ENCODE data around the gene CUEDC1.
A peak's percentile ranks its signal among the peaks of the same experiment; 100 is the strongest.

Gene CUEDC1

GRCh38 chr17:57910462-57911420 is 44.5 kb downstream of the CUEDC1 start:
- Histone ChIP-seq H3K27ac (ENCODE audit: low read depth, low read length) (no peak overlapping the region), H3K9ac (ENCODE audit: low read length in 5 of 5) (no peak overlapping the region), H3K9me3 (ENCODE audit: control insufficient read depth in 5 of 5, low read length in 5 of 5) (no peaks in the 10 kb centered on the region), H3K4me1 (ENCODE audit: control insufficient read depth in 5 of 5, insufficient read depth in 5 of 5, low read length in 5 of 5) (peaks cover 4 to 40% (median 34%) of the 10 kb centered on the region in 5 donors), H3K4me3 (ENCODE audit: low read depth in 1 of 5, low read length in 5 of 5) (no peak overlapping the region), H3K27me3 (ENCODE audit: control insufficient read depth in 5 of 5, insufficient read depth in 4 of 5, low read length in 5 of 5) (no peaks in the 10 kb centered on the region), H3K36me3 (ENCODE audit: control insufficient read depth in 5 of 5, insufficient read depth in 5 of 5, low read length in 5 of 5) (no peaks in the 10 kb centered on the region)

- H3K27ac ChIP-seq (ENCODE audit: low read depth, low read length) = no peak overlapping the region
These were observed 45.7 kb downstream of the CUEDC1 start for GRCh38 chr17:57909551-57909950.

GRCh38 chr17:57908278-57908677 is 46.9 kb downstream of the CUEDC1 start:
- H3K4me3 ChIP-seq (ENCODE audit: low read depth in 1 of 5, low read length in 5 of 5) = no peak overlapping the region
- no peaks in the 10 kb centered on the region for H3K9me3 ChIP-seq (ENCODE audit: control insufficient read depth in 5 of 5, low read length in 5 of 5)
- peaks cover 0 to 38% (median 32%) of the 10 kb centered on the region in 5 donors for H3K4me1 ChIP-seq (ENCODE audit: control insufficient read depth in 5 of 5, insufficient read depth in 5 of 5, low read length in 5 of 5)
- H3K36me3 ChIP-seq (ENCODE audit: control insufficient read depth in 5 of 5, insufficient read depth in 5 of 5, low read length in 5 of 5) = no peaks in the 10 kb centered on the region
- no peak overlapping the region for H3K27ac ChIP-seq (ENCODE audit: low read depth, low read length)
- H3K27me3 ChIP-seq (ENCODE audit: control insufficient read depth in 5 of 5, insufficient read depth in 4 of 5, low read length in 5 of 5) = no peaks in the 10 kb centered on the region
- no peak overlapping the region for H3K9ac ChIP-seq (ENCODE audit: low read length in 5 of 5)

More at GRCh38 chr17:57909551-57909950, 45.7 kb downstream of the CUEDC1 start:
- no peak overlapping the region for H3K9ac ChIP-seq (ENCODE audit: low read length in 5 of 5)
- no peak overlapping the region for H3K4me3 ChIP-seq (ENCODE audit: low read depth in 1 of 5, low read length in 5 of 5)
- H3K27me3 ChIP-seq (ENCODE audit: control insufficient read depth in 5 of 5, insufficient read depth in 4 of 5, low read length in 5 of 5) = no peaks in the 10 kb centered on the region
- H3K4me1 ChIP-seq (ENCODE audit: control insufficient read depth in 5 of 5, insufficient read depth in 5 of 5, low read length in 5 of 5) = peaks cover 4 to 38% (median 34%) of the 10 kb centered on the region in 5 donors
- H3K9me3 ChIP-seq (ENCODE audit: control insufficient read depth in 5 of 5, low read length in 5 of 5) = no peaks in the 10 kb centered on the region
- H3K36me3 ChIP-seq (ENCODE audit: control insufficient read depth in 5 of 5, insufficient read depth in 5 of 5, low read length in 5 of 5) = no peaks in the 10 kb centered on the region

- Histone ChIP-seq H3K27ac (ENCODE audit: low read depth, low read length) (no peak overlapping the region), H3K27me3 (ENCODE audit: control insufficient read depth in 5 of 5, insufficient read depth in 4 of 5, low read length in 5 of 5) (no peaks in the 10 kb centered on the region), H3K4me3 (ENCODE audit: low read depth in 1 of 5, low read length in 5 of 5) (no peak overlapping the region), H3K9me3 (ENCODE audit: control insufficient read depth in 5 of 5, low read length in 5 of 5) (no peaks in the 10 kb centered on the region), H3K36me3 (ENCODE audit: control insufficient read depth in 5 of 5, insufficient read depth in 5 of 5, low read length in 5 of 5) (no peaks in the 10 kb centered on the region), H3K9ac (ENCODE audit: low read length in 5 of 5) (no peak overlapping the region), H3K4me1 (ENCODE audit: control insufficient read depth in 5 of 5, insufficient read depth in 5 of 5, low read length in 5 of 5) (peaks cover 0 to 44% (median 32%) of the 10 kb centered on the region in 5 donors)
These were observed 48.3 kb downstream of the CUEDC1 start for GRCh38 chr17:57906910-57907309.

- Histone ChIP-seq H3K4me3 (ENCODE audit: low read depth in 1 of 5, low read length in 5 of 5) (no peak overlapping the region), H3K4me1 (ENCODE audit: control insufficient read depth in 5 of 5, insufficient read depth in 5 of 5, low read length in 5 of 5) (peaks cover 0 to 43% (median 28%) of the 10 kb centered on the region in 5 donors), H3K27ac (ENCODE audit: low read depth, low read length) (no peak overlapping the region), H3K27me3 (ENCODE audit: control insufficient read depth in 5 of 5, insufficient read depth in 4 of 5, low read length in 5 of 5) (no peaks in the 10 kb centered on the region), H3K9me3 (ENCODE audit: control insufficient read depth in 5 of 5, low read length in 5 of 5) (no peaks in the 10 kb centered on the region), H3K36me3 (ENCODE audit: control insufficient read depth in 5 of 5, insufficient read depth in 5 of 5, low read length in 5 of 5) (no peaks in the 10 kb centered on the region), H3K9ac (ENCODE audit: low read length in 5 of 5) (no peak overlapping the region)
These were observed 49.2 kb downstream of the CUEDC1 start for GRCh38 chr17:57905875-57906455.

- H3K4me1 ChIP-seq (ENCODE audit: control insufficient read depth in 5 of 5, insufficient read depth in 5 of 5, low read length in 5 of 5) = peaks cover 6 to 57% (median 47%) of the 10 kb centered on the region in 5 donors
- no peaks in the 10 kb centered on the region for H3K27me3 ChIP-seq (ENCODE audit: control insufficient read depth in 5 of 5, insufficient read depth in 4 of 5, low read length in 5 of 5)
- peak overlapping the region; percentile 60 for H3K27ac ChIP-seq (ENCODE audit: low read depth, low read length)
- no peak overlapping the region for H3K4me3 ChIP-seq (ENCODE audit: low read depth in 1 of 5, low read length in 5 of 5)
- H3K9me3 ChIP-seq (ENCODE audit: control insufficient read depth in 5 of 5, low read length in 5 of 5) = no peaks in the 10 kb centered on the region
- H3K36me3 ChIP-seq (ENCODE audit: control insufficient read depth in 5 of 5, insufficient read depth in 5 of 5, low read length in 5 of 5) = no peaks in the 10 kb centered on the region
- no peak overlapping the region for H3K9ac ChIP-seq (ENCODE audit: low read length in 5 of 5)
These were observed 51.3 kb downstream of the CUEDC1 start for GRCh38 chr17:57903961-57904360.

GRCh38 chr17:57902800-57903759 is 52.1 kb downstream of the CUEDC1 start:
- Histone ChIP-seq H3K36me3 (ENCODE audit: control insufficient read depth in 5 of 5, insufficient read depth in 5 of 5, low read length in 5 of 5) (no peaks in the 10 kb centered on the region), H3K9me3 (ENCODE audit: control insufficient read depth in 5 of 5, low read length in 5 of 5) (no peaks in the 10 kb centered on the region), H3K9ac (ENCODE audit: low read length in 5 of 5) (peak overlapping the region in 1 of 5 donors; percentile 35), H3K4me1 (ENCODE audit: control insufficient read depth in 5 of 5, insufficient read depth in 5 of 5, low read length in 5 of 5) (peaks cover 8 to 66% (median 56%) of the 10 kb centered on the region in 5 donors), H3K27me3 (ENCODE audit: control insufficient read depth in 5 of 5, insufficient read depth in 4 of 5, low read length in 5 of 5) (no peaks in the 10 kb centered on the region), H3K27ac (ENCODE audit: low read depth, low read length) (peak overlapping the region; percentile 60), H3K4me3 (ENCODE audit: low read depth in 1 of 5, low read length in 5 of 5) (no peak overlapping the region)

GRCh38 chr17:57902117-57902799 is 53.0 kb downstream of the CUEDC1 start:
- Histone ChIP-seq H3K9me3 (ENCODE audit: control insufficient read depth in 5 of 5, low read length in 5 of 5) (no peaks in the 10 kb centered on the region), H3K27ac (ENCODE audit: low read depth, low read length) (peak overlapping the region; percentile 60), H3K4me3 (ENCODE audit: low read depth in 1 of 5, low read length in 5 of 5) (no peak overlapping the region), H3K4me1 (ENCODE audit: control insufficient read depth in 5 of 5, insufficient read depth in 5 of 5, low read length in 5 of 5) (peaks cover 8 to 70% (median 58%) of the 10 kb centered on the region in 5 donors), H3K36me3 (ENCODE audit: control insufficient read depth in 5 of 5, insufficient read depth in 5 of 5, low read length in 5 of 5) (no peaks in the 10 kb centered on the region), H3K27me3 (ENCODE audit: control insufficient read depth in 5 of 5, insufficient read depth in 4 of 5, low read length in 5 of 5) (no peaks in the 10 kb centered on the region), H3K9ac (ENCODE audit: low read length in 5 of 5) (no peak overlapping the region)

- Histone ChIP-seq H3K4me1 (ENCODE audit: control insufficient read depth in 5 of 5, insufficient read depth in 5 of 5, low read length in 5 of 5) (peaks cover 8 to 66% (median 58%) of the 10 kb centered on the region in 5 donors), H3K4me3 (ENCODE audit: low read depth in 1 of 5, low read length in 5 of 5) (no peak overlapping the region), H3K27ac (ENCODE audit: low read depth, low read length) (no peak overlapping the region), H3K9me3 (ENCODE audit: control insufficient read depth in 5 of 5, low read length in 5 of 5) (no peaks in the 10 kb centered on the region), H3K27me3 (ENCODE audit: control insufficient read depth in 5 of 5, insufficient read depth in 4 of 5, low read length in 5 of 5) (no peaks in the 10 kb centered on the region), H3K9ac (ENCODE audit: low read length in 5 of 5) (no peak overlapping the region), H3K36me3 (ENCODE audit: control insufficient read depth in 5 of 5, insufficient read depth in 5 of 5, low read length in 5 of 5) (no peaks in the 10 kb centered on the region)
These were observed 54.0 kb downstream of the CUEDC1 start for GRCh38 chr17:57900991-57901743.
